ENCODE data around the gene GRM8. TPM values are rescaled to one million over a fixed set of nuclear protein-coding genes. Genes with fewer than 3 reads are reported as not detected.

The GRM8 gene
- total RNA-seq, 1 experiment from 2014 or later, result not detected

DNA sequence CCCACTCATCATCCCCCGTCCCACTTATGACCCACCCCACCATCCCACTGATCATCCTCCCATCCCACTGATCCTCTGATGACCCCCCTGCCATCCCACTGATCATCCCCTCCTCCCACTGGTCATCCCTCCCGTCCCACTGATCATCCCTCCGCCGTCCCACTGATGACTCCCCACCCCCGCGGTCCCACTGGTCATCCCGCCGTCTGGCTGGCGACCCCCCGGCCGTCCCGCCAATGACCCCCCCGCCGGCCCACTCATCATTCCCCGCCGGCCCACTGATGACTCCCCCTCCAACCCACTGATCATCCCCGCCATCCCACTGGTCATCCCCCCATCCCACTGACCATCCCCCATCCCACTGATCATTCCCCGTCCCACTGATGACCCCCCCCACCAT, 161.1 kb downstream of the GRM8 start:
- Histone ChIP-seq H3K4me3 (ENCODE audit: low read depth in 2 of 2, low read length in 2 of 2) (no peak overlapping the region), H3K4me1 (ENCODE audit: control insufficient read depth, insufficient read depth, low read length) (no peaks in the 10 kb centered on the region), H3K27ac (ENCODE audit: low read length) (no peak overlapping the region), H3K9me3 (ENCODE audit: control insufficient read depth, insufficient read depth, low read depth, low read length) (no peaks in the 10 kb centered on the region), H3K27me3 (ENCODE audit: control insufficient read depth, insufficient read depth, low read length) (no peaks in the 10 kb centered on the region), H3K36me3 (ENCODE audit: control insufficient read depth, insufficient read depth, low read length) (no peaks in the 10 kb centered on the region)
- ATAC-seq (no peak), DNase-seq (ENCODE audit: low read depth, low spot score) (no peak)
- in situ Hi-C loops (cut with HindIII; ENCODE audit: low pct_unique_long_range_greater_than_20kb, low sequenced_read_pairs), result no loop called here
- BruUV-seq (replicated peaks), result no TSS peak
- POLR2A ChIA-PET, result no interaction called here
- TF ChIP-seq TCF7L2 (IDR thresholded peaks at IDR 0.05; ENCODE audit: low read depth, low read length) (no peak), REST (IDR thresholded peaks at IDR 0.05; ENCODE audit: insufficient read depth in 1 of 2, low read depth in 2 of 2, low read length in 1 of 2) (no peak), SIN3A (IDR thresholded peaks at IDR 0.05; ENCODE audit: borderline replicate concordance, insufficient read depth, low read depth, low read length) (no peak), POLR2AphosphoS5 (IDR thresholded peaks at IDR 0.05; ENCODE audit: low read depth, low read length) (no peak), CTCF (IDR thresholded peaks at IDR 0.05) (no peak)
- CTCF ChIA-PET, result no interaction called here
- intact Hi-C loops (cut with micrococcal nuclease; ENCODE audit: unreplicated experiment), result no loop called here

- DNase-seq (ENCODE audit: low read depth, low spot score) (no peak), ATAC-seq (no peak)
- Histone ChIP-seq H3K27me3 (ENCODE audit: control insufficient read depth, insufficient read depth, low read length) (no peaks in the 10 kb centered on the region), H3K4me1 (ENCODE audit: control insufficient read depth, insufficient read depth, low read length) (no peaks in the 10 kb centered on the region), H3K4me3 (ENCODE audit: low read depth in 2 of 2, low read length in 2 of 2) (no peak overlapping the region), H3K27ac (ENCODE audit: low read length) (no peak overlapping the region), H3K9me3 (ENCODE audit: control insufficient read depth, insufficient read depth, low read depth, low read length) (no peaks in the 10 kb centered on the region), H3K36me3 (ENCODE audit: control insufficient read depth, insufficient read depth, low read length) (no peaks in the 10 kb centered on the region)
- ChIA-PET POLR2A (no interaction called here), CTCF (no interaction called here)
- no TSS peak for BruUV-seq (replicated peaks)
- TF ChIP-seq TCF7L2 (IDR thresholded peaks at IDR 0.05; ENCODE audit: low read depth, low read length) (no peak), POLR2AphosphoS5 (IDR thresholded peaks at IDR 0.05; ENCODE audit: low read depth, low read length) (no peak), CTCF (IDR thresholded peaks at IDR 0.05) (no peak), SIN3A (IDR thresholded peaks at IDR 0.05; ENCODE audit: borderline replicate concordance, insufficient read depth, low read depth, low read length) (no peak), REST (IDR thresholded peaks at IDR 0.05; ENCODE audit: insufficient read depth in 1 of 2, low read depth in 2 of 2, low read length in 1 of 2) (no peak)
- intact Hi-C loops (cut with micrococcal nuclease; ENCODE audit: unreplicated experiment), result no loop called here
- in situ Hi-C loops (cut with HindIII; ENCODE audit: low pct_unique_long_range_greater_than_20kb, low sequenced_read_pairs), result no loop called here
Observed at GRCh38 chr7:127089146-127089545, 163.6 kb downstream of the GRM8 start.
